Smooth muscle cell (in vitro differentiated cells): Measurements from ENCODE around the gene SCN7A. TPM values are rescaled to one million over a fixed set of nuclear protein-coding genes. Genes with fewer than 3 reads are reported as not detected.

ENCODE experiments used
- DNase-seq: peaks from one replicate; lab custom pipeline; 2025; ENCODE audit not compliant: unreplicated experiment; lab: John Stamatoyannopoulos, UW
- H2AFZ ChIP-seq: fragments of 200-600 bp; sonication (generic); 2 replicates; pipeline ENCODE4 v1.6.0; 2016; ENCODE audit warnings: antibody characterized with exemption, low read depth, mild to moderate bottlenecking
- H3F3A ChIP-seq: fragments of 200-600 bp; sonication (generic); 2 replicates; pipeline ENCODE4 v1.6.0; 2017; ENCODE audit warnings: antibody characterized with exemption, low read depth
- H3K27ac ChIP-seq: fragments of 200-600 bp; sonication (generic); 2 replicates; pipeline ENCODE4 v1.5.1; 2016; ENCODE audit warnings: low read depth, mild to moderate bottlenecking
- H3K27me3 ChIP-seq: fragments of 200-600 bp; sonication (generic); 2 replicates; pipeline ENCODE4 v1.6.1; 2016; ENCODE audit warnings: low read depth, mild to moderate bottlenecking
- H3K36me3 ChIP-seq: fragments of 200-600 bp; sonication (generic); 2 replicates; pipeline ENCODE4 v1.5.1; 2016; ENCODE audit warnings: low read depth
- H3K4me1 ChIP-seq: fragments of 200-600 bp; sonication (generic); 2 replicates; pipeline ENCODE4 v1.5.1; 2016; ENCODE audit warnings: low read depth
- H3K4me2 ChIP-seq: fragments of 200-600 bp; sonication (generic); 2 replicates; pipeline ENCODE4 v1.6.0; 2016; ENCODE audit warnings: mild to moderate bottlenecking
- H3K4me3 ChIP-seq: fragments of 200-600 bp; sonication (generic); 2 replicates; pipeline ENCODE4 v1.5.1; 2016; ENCODE audit warnings: mild to moderate bottlenecking
- H3K79me2 ChIP-seq: fragments of 200-600 bp; sonication (generic); 2 replicates; pipeline ENCODE4 v1.6.0; 2016; ENCODE audit warnings: low read depth, mild to moderate bottlenecking
- H3K9ac ChIP-seq: fragments of 200-600 bp; sonication (generic); 2 replicates; pipeline ENCODE4 v1.6.0; 2016; ENCODE audit warnings: low read depth
- H3K9me3 ChIP-seq: fragments of 200-600 bp; sonication (generic); replicated peaks from 2 replicates; pipeline ENCODE4 v1.5.1; 2016; ENCODE audit warnings: low read depth
- H4K20me1 ChIP-seq: fragments of 200-600 bp; sonication (generic); 2 replicates; pipeline ENCODE4 v1.6.0; 2016; ENCODE audit warnings: low read depth
- CTCF ChIP-seq: fragments of 200-600 bp; sonication (generic); IDR thresholded peaks from 2 replicates; pipeline ENCODE4 v1.5.1; 2017; ENCODE audit warnings: borderline replicate concordance, mild to moderate bottlenecking, antibody characterized with exemption; ENCODE audit not compliant: insufficient read depth, poor library complexity, severe bottlenecking
- WGBS: methylation state at CpG from one replicate; pipeline ENCODE4 v1.1.7; 2016; ENCODE audit warnings: low lambda C conversion rate; 5-methylcytosine and 5-hydroxymethylcytosine counted together
- polyA plus RNA-seq: library from polyadenylated mRNA; unstranded; fragments of >200 nt; fragmentation: Nextera tagmentation; extraction: Ambion mirVana; gene quantifications from 2 replicates; pipeline ENCODE4 v1.2.1, GENCODE V29; 2016
- total RNA-seq: library from RNA; depleted of rRNA; stranded (reverse); fragments of >200 nt; gene quantifications from 2 replicates; pipeline ENCODE4 v1.2.3, GENCODE V29; 2014

The SCN7A gene
- total and polyA plus RNA-seq, 2 experiments from 2014 or later: not detected

GRCh38 chr2:166517533-166518061 is 23.5 kb upstream of the SCN7A start:
- H3K36me3 ChIP-seq: no peaks in the 10 kb centered on the region
- no peaks in the 10 kb centered on the region for H3K79me2 ChIP-seq
- H3K9ac ChIP-seq: no peak overlapping the region
- no peak for TF ChIP-seq CTCF
- H3K9me3 ChIP-seq: no peaks in the 10 kb centered on the region
- H3K27me3 ChIP-seq: no peaks in the 10 kb centered on the region
- H3F3A ChIP-seq: no peaks in the 10 kb centered on the region
- no peaks in the 10 kb centered on the region for H3K4me1 ChIP-seq
- no peak overlapping the region for H3K27ac ChIP-seq
- no peak overlapping the region for H3K4me2 ChIP-seq
- no peaks in the 10 kb centered on the region for H4K20me1 ChIP-seq
- no peak overlapping the region for H3K4me3 ChIP-seq
- no peak for DNase-seq
- no peak overlapping the region for H2AFZ ChIP-seq

- no peak overlapping the region for H2AFZ ChIP-seq
- no peak overlapping the region for H3K9ac ChIP-seq
- peak; percentile 57 for TF ChIP-seq CTCF
- no peaks in the 10 kb centered on the region for H3K27me3 ChIP-seq
- DNase-seq: no peak
- no peaks in the 10 kb centered on the region for H4K20me1 ChIP-seq
- 5% methylated on average over 2 of the region's 2 CpGs for WGBS
- no peak overlapping the region for H3K27ac ChIP-seq
- H3K79me2 ChIP-seq: no peaks in the 10 kb centered on the region
- H3K9me3 ChIP-seq: no peaks in the 10 kb centered on the region
- no peaks in the 10 kb centered on the region for H3F3A ChIP-seq
- H3K36me3 ChIP-seq: no peaks in the 10 kb centered on the region
- no peak overlapping the region for H3K4me2 ChIP-seq
- no peak overlapping the region for H3K4me3 ChIP-seq
- no peaks in the 10 kb centered on the region for H3K4me1 ChIP-seq
Measured at GRCh38 chr2:166516712-166517303, 22.8 kb upstream of the SCN7A start.

GRCh38 chr2:166513952-166514351 is 19.9 kb upstream of the SCN7A start:
- Histone ChIP-seq H3F3A (no peaks in the 10 kb centered on the region), H3K4me3 (no peak overlapping the region), H3K27ac (no peak overlapping the region), H3K4me1 (no peaks in the 10 kb centered on the region), H3K27me3 (no peaks in the 10 kb centered on the region), H3K79me2 (no peaks in the 10 kb centered on the region), H3K36me3 (no peaks in the 10 kb centered on the region), H2AFZ (no peak overlapping the region), H3K9me3 (no peaks in the 10 kb centered on the region), H4K20me1 (no peaks in the 10 kb centered on the region), H3K4me2 (no peak overlapping the region), H3K9ac (no peak overlapping the region)
- 95% methylated on average over 1 of the region's 1 CpG for WGBS
- no peak for DNase-seq
- TF ChIP-seq CTCF: no peak

- H3K9me3 ChIP-seq: no peaks in the 10 kb centered on the region
- DNase-seq: no peak
- no peaks in the 10 kb centered on the region for H3K4me1 ChIP-seq
- H3K27me3 ChIP-seq: no peaks in the 10 kb centered on the region
- H3K4me2 ChIP-seq: no peak overlapping the region
- no peaks in the 10 kb centered on the region for H3F3A ChIP-seq
- H3K27ac ChIP-seq: no peak overlapping the region
- no peaks in the 10 kb centered on the region for H3K36me3 ChIP-seq
- H3K9ac ChIP-seq: no peak overlapping the region
- H3K4me3 ChIP-seq: no peak overlapping the region
- no peak overlapping the region for H2AFZ ChIP-seq
- TF ChIP-seq CTCF: no peak
- H4K20me1 ChIP-seq: no peaks in the 10 kb centered on the region
- 97% methylated on average over 1 of the region's 1 CpG for WGBS
- no peaks in the 10 kb centered on the region for H3K79me2 ChIP-seq
Measured at GRCh38 chr2:166499281-166499680, 5.2 kb upstream of the SCN7A start.
